Measurements from ENCODE around the gene MAN1A1. TPM values are rescaled to one million over a fixed set of nuclear protein-coding genes. Genes with fewer than 3 reads are reported as not detected.

MAN1A1 gene
- total RNA-seq, 1 experiment from 2014 or later: 0.06 TPM

DNA sequence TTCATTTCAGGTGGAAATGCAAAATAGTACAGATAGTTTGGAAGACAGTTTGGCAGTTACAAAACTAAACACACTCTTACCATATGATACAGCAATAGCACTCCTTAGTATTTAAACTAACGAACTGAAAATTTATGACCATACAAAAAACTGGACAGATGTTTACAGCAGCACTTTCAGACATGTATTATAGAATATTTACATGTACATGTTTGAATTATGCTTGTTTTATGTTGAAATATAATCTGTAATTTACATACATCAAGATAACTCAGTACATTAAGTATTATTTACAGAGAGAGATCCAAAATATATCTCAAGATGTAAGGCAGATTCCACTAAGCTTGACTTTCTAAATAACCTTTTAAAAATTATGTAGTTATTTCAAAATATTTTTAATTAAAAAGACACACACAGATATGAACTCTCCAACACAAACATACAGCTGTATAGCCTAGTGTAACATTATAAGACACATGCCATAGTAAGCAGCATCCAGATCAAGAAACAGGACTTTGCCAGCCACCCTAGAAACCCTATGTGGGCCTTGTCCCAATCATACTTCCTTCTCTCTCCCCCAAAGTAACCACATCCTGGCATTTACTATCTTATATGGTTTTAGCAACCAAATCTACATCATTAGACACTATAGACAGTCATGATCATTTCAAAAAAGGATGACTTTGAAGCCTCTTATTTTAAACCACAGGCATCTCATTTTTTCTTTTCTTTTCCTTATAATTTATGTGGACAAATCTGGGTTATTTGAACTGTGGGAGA is 82.2 kb downstream of the MAN1A1 start:
- TF ChIP-seq, protein P1, sequence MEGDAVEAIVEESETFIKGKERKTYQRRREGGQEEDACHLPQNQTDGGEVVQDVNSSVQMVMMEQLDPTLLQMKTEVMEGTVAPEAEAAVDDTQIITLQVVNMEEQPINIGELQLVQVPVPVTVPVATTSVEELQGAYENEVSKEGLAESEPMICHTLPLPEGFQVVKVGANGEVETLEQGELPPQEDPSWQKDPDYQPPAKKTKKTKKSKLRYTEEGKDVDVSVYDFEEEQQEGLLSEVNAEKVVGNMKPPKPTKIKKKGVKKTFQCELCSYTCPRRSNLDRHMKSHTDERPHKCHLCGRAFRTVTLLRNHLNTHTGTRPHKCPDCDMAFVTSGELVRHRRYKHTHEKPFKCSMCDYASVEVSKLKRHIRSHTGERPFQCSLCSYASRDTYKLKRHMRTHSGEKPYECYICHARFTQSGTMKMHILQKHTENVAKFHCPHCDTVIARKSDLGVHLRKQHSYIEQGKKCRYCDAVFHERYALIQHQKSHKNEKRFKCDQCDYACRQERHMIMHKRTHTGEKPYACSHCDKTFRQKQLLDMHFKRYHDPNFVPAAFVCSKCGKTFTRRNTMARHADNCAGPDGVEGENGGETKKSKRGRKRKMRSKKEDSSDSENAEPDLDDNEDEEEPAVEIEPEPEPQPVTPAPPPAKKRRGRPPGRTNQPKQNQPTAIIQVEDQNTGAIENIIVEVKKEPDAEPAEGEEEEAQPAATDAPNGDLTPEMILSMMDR (conservative IDR thresholded peaks at IDR 0.05; ENCODE audit: low read depth, low read length): no peak
- TF ChIP-seq EZH2 (IDR thresholded peaks at IDR 0.05; ENCODE audit: borderline replicate concordance, low read depth, low read length, poor library complexity, severe bottlenecking): no peak
- ChIA-PET CTCF (no interaction called here), POLR2A (ENCODE audit: low non-redundant PET) (no interaction called here)
- BruUV-seq (replicated peaks): no TSS peak
- DNase-seq (ENCODE audit: low spot score): no peak
- no peaks in the 10 kb centered on the region for H3K4me1 ChIP-seq (ENCODE audit: insufficient read depth, low read length, poor library complexity, severe bottlenecking)
- peaks cover 7% of the 10 kb centered on the region for H3K9me3 ChIP-seq (ENCODE audit: low read depth, low read length, poor library complexity, severe bottlenecking)
- no peaks in the 10 kb centered on the region for H3K27me3 ChIP-seq (replicated peaks; ENCODE audit: insufficient read depth, low read depth, low read length, poor library complexity)
- H3K36me3 ChIP-seq (ENCODE audit: insufficient read depth, low read length, poor library complexity, severe bottlenecking): no peaks in the 10 kb centered on the region
- H3K27ac ChIP-seq (ENCODE audit: low read depth, low read length, poor library complexity, severe bottlenecking): no peak overlapping the region
- intact Hi-C loops (cut with micrococcal nuclease; ENCODE audit: unreplicated experiment): no loop called here
- no peak overlapping the region for H3K4me3 ChIP-seq (ENCODE audit: low read depth, low read length, poor library complexity, severe bottlenecking)

DNA sequence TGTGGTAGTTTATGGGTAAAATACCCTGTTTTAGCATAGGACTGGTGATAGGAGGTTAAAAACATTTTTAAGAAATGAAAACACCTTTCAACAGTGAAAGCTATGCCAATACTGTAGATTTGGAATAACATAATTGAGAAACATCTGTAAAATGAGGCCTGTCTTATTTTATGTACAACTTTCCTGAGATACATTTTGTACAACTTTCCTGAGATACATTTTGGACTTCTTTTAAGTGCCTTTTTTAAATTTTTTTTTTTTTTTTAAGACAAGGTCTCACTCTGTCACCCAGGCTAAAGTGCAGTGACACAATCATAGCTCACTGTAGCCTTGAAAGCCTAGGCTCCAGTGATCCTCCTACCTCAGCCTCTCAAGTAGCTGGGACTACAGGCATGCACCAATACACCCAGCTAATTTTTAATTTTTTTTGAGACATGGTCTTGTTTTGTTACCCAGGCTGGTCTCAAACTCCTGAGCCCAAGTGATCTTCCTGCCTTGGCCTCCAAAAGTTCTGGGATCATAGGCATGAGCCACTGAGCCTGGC is 84.6 kb downstream of the MAN1A1 start:
- TF ChIP-seq, protein P1 (conservative IDR thresholded peaks at IDR 0.05; ENCODE audit: low read depth, low read length): no peak
- TF ChIP-seq EZH2 (IDR thresholded peaks at IDR 0.05; ENCODE audit: borderline replicate concordance, low read depth, low read length, poor library complexity, severe bottlenecking): no peak
- DNase-seq (ENCODE audit: low spot score): no peak
- Histone ChIP-seq H3K27ac (ENCODE audit: low read depth, low read length, poor library complexity, severe bottlenecking) (no peak overlapping the region), H3K4me1 (ENCODE audit: insufficient read depth, low read length, poor library complexity, severe bottlenecking) (no peaks in the 10 kb centered on the region), H3K4me3 (ENCODE audit: low read depth, low read length, poor library complexity, severe bottlenecking) (no peak overlapping the region), H3K9me3 (ENCODE audit: low read depth, low read length, poor library complexity, severe bottlenecking) (no peaks in the 10 kb centered on the region), H3K27me3 (replicated peaks; ENCODE audit: insufficient read depth, low read depth, low read length, poor library complexity) (no peaks in the 10 kb centered on the region), H3K36me3 (ENCODE audit: insufficient read depth, low read length, poor library complexity, severe bottlenecking) (no peaks in the 10 kb centered on the region)
- ChIA-PET CTCF (no interaction called here), POLR2A (ENCODE audit: low non-redundant PET) (no interaction called here)
- intact Hi-C loops (cut with micrococcal nuclease; ENCODE audit: unreplicated experiment): no loop called here
- no TSS peak for BruUV-seq (replicated peaks)

DNA sequence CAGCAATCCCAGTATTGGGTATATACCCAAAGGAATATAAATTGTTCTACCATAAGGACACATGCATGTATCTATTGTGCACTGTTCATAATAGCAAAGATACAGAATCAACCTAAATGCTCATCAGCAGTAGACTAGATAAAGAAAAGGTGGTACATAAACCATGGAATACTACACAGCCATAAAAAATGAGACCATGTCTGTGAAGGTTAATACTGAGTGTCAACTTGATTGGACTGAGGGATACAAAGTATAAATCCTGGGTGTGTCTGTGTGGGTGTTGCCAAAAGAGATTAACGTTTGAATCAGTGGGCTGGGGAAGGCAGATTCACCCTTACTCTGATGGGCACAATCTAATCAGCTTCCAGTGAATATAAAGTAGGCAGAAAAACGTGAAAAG is 86.9 kb downstream of the MAN1A1 start:
- TF ChIP-seq, protein P1 (conservative IDR thresholded peaks at IDR 0.05; ENCODE audit: low read depth, low read length): no peak
- TF ChIP-seq EZH2 (IDR thresholded peaks at IDR 0.05; ENCODE audit: borderline replicate concordance, low read depth, low read length, poor library complexity, severe bottlenecking): no peak
- Histone ChIP-seq H3K4me1 (ENCODE audit: insufficient read depth, low read length, poor library complexity, severe bottlenecking) (no peaks in the 10 kb centered on the region), H3K27me3 (replicated peaks; ENCODE audit: insufficient read depth, low read depth, low read length, poor library complexity) (no peaks in the 10 kb centered on the region), H3K4me3 (ENCODE audit: low read depth, low read length, poor library complexity, severe bottlenecking) (no peak overlapping the region), H3K36me3 (ENCODE audit: insufficient read depth, low read length, poor library complexity, severe bottlenecking) (no peaks in the 10 kb centered on the region), H3K27ac (ENCODE audit: low read depth, low read length, poor library complexity, severe bottlenecking) (no peak overlapping the region), H3K9me3 (ENCODE audit: low read depth, low read length, poor library complexity, severe bottlenecking) (no peaks in the 10 kb centered on the region)
- ChIA-PET CTCF (no interaction called here), POLR2A (ENCODE audit: low non-redundant PET) (no interaction called here)
- intact Hi-C loops (cut with micrococcal nuclease; ENCODE audit: unreplicated experiment): no loop called here
- BruUV-seq (replicated peaks): no TSS peak
- no peak for DNase-seq (ENCODE audit: low spot score)

Measured in A673 (cell line).